ENCODE measurements around the gene CNTN4.

The CNTN4 gene

GRCh38 chr3:2377281-2377680, 278.6 kb downstream of the CNTN4 start:
- in situ Hi-C loops (cut with MboI; ENCODE audit: low sequenced_read_pairs) = no loop called here

- in situ Hi-C loops (cut with MboI; ENCODE audit: low sequenced_read_pairs) = no loop called here
These were observed 292.4 kb downstream of the CNTN4 start for GRCh38 chr3:2390926-2391532.

- in situ Hi-C loops (cut with MboI; ENCODE audit: low sequenced_read_pairs) = no loop called here
These were observed 293.2 kb downstream of the CNTN4 start for GRCh38 chr3:2391896-2392295.

DNA sequence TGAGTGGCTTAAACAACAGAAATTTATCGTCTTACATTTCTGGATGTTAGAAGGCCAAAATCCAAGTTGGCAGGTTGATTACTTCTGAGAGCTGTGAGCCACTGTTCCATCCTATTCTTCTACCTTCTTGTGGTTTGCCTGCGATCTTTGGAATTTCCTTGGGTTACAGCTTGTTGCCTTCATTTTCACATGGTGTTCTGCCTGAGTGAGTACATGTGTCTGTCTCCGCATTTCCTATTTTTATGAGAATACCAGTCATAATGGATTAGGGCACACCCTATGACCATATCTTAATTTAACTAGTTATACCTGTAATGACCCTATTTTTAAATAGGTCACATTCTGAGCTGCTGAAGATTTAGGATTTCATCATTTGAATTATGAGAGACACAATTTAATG, 294.3 kb downstream of the CNTN4 start:
- in situ Hi-C loops (cut with MboI; ENCODE audit: low sequenced_read_pairs) = no loop called here

GRCh38 chr3:2415083-2415482, 316.4 kb downstream of the CNTN4 start:
- in situ Hi-C loops (cut with MboI; ENCODE audit: low sequenced_read_pairs) = no loop called here

- in situ Hi-C loops (cut with MboI; ENCODE audit: low sequenced_read_pairs) = no loop called here
These were observed 322.3 kb downstream of the CNTN4 start for GRCh38 chr3:2420919-2421318.

GRCh38 chr3:2423143-2423542, 324.5 kb downstream of the CNTN4 start:
- in situ Hi-C loops (cut with MboI; ENCODE audit: low sequenced_read_pairs) = no loop called here

GRCh38 chr3:2441558-2441957, 342.9 kb downstream of the CNTN4 start:
- in situ Hi-C loops (cut with MboI; ENCODE audit: low sequenced_read_pairs) = no loop called here

- in situ Hi-C loops (cut with MboI; ENCODE audit: low sequenced_read_pairs) = no loop called here
These were observed 347.5 kb downstream of the CNTN4 start for GRCh38 chr3:2446146-2446545.

GRCh38 chr3:2452249-2452648, 353.6 kb downstream of the CNTN4 start:
- in situ Hi-C loops (cut with MboI; ENCODE audit: low sequenced_read_pairs) = no loop called here

DNA sequence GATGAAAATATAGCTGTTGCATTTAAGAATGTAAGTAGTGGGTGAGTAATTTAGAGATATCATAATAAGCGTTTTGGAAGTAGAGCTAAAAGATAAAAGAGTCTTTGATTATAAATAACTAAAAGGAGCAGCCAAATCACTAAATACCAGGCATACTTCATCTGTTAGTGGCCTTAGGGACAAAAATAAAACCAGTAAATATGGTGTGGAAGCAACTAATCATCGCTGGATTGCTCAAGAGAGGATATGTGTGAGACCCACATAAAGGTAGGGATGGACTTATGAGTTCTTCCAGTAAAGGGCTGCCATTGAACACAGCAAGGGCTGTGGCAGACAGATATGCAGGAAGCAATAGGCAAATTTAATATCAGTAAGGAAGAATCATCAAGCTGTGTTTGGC, 356.2 kb downstream of the CNTN4 start:
- in situ Hi-C loops (cut with MboI; ENCODE audit: low sequenced_read_pairs) = no loop called here

GRCh38 chr3:2456788-2457187, 358.1 kb downstream of the CNTN4 start:
- in situ Hi-C loops (cut with MboI; ENCODE audit: low sequenced_read_pairs) = no loop called here

GRCh38 chr3:2458816-2459215, 360.1 kb downstream of the CNTN4 start:
- in situ Hi-C loops (cut with MboI; ENCODE audit: low sequenced_read_pairs) = no loop called here

- in situ Hi-C loops (cut with MboI; ENCODE audit: low sequenced_read_pairs) = no loop called here
These were observed 367.2 kb downstream of the CNTN4 start for GRCh38 chr3:2465842-2466241.

DNA sequence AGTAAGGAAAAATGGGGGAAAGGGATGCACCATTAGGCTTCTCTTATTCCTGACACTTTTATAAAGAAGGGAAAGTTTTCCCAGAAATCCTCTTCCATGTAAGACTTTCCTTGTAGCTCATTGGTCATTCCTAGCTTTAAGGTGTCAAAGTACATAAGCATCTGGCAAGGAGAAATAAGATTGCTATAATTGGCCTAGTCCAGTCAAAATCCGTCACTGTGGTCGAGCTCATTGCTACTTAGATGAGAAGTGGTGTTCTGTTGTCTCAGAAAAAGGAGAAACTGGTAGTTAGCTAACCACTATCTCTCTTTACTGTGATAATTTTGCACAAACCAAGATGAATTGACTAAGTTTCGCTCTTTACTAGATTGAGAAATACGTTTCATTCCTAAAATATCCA, 370.1 kb downstream of the CNTN4 start:
- in situ Hi-C loops (cut with MboI; ENCODE audit: low sequenced_read_pairs) = no loop called here

- in situ Hi-C loops (cut with MboI; ENCODE audit: low sequenced_read_pairs) = no loop called here
These were observed 378.3 kb downstream of the CNTN4 start for GRCh38 chr3:2476996-2477395.

- in situ Hi-C loops (cut with MboI; ENCODE audit: low sequenced_read_pairs) = no loop called here
These were observed 379.0 kb downstream of the CNTN4 start for GRCh38 chr3:2477620-2478019.

GRCh38 chr3:2484162-2485026, 385.7 kb downstream of the CNTN4 start:
- in situ Hi-C loops (cut with MboI; ENCODE audit: low sequenced_read_pairs) = no loop called here

- in situ Hi-C loops (cut with MboI; ENCODE audit: low sequenced_read_pairs) = no loop called here
These were observed 386.3 kb downstream of the CNTN4 start for GRCh38 chr3:2485027-2485375.

DNA sequence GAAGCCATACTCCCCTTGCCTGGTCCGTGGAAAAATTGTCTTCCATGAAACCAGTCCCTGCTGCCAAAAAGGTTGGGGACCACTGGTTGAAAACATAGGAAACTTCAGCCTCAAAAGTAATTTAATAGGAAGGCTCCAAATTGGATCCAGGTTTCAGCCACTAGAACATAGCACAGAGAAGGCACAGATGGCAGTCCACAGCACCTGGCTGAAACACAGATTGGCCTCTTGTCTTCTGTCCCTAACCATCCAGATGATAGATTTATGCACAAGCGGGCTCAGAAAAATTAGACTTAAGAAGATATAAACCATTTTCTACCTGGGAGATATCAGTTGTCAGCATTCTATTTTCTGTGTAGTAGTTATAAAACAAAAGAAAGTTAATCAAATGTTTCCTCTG, 397.1 kb downstream of the CNTN4 start:
- in situ Hi-C loops (cut with MboI; ENCODE audit: low sequenced_read_pairs) = no loop called here

GRCh38 chr3:2504912-2505311, 406.2 kb downstream of the CNTN4 start:
- in situ Hi-C loops (cut with MboI; ENCODE audit: low sequenced_read_pairs) = no loop called here

- in situ Hi-C loops (cut with MboI; ENCODE audit: low sequenced_read_pairs) = no loop called here
These were observed 408.1 kb downstream of the CNTN4 start for GRCh38 chr3:2506776-2507175.
